Neural progenitor cell (in vitro differentiated cells): ENCODE measurements around the gene SLC2A4.
"Not testable (repeated sequence)": the region's sequence is repeated elsewhere in the genome, so short reads cannot be mapped to it uniquely, and the experiment has no call there.

Experiments used
- EZH2 ChIP-seq: fragments of 200-600 bp; sonication (generic); IDR thresholded peaks from 2 replicates; pipeline ENCODE4 v1.6.1; 2017; ENCODE audit warnings: antibody characterized with exemption, mild to moderate bottlenecking, moderate library complexity
- TF ChIP-seq, protein P1 (sequence below): fragments of 200-600 bp; sonication (generic); IDR thresholded peaks from 2 replicates; pipeline ENCODE4 v1.5.1; 2017; ENCODE audit warnings: antibody characterized with exemption, mild to moderate bottlenecking

DNA sequence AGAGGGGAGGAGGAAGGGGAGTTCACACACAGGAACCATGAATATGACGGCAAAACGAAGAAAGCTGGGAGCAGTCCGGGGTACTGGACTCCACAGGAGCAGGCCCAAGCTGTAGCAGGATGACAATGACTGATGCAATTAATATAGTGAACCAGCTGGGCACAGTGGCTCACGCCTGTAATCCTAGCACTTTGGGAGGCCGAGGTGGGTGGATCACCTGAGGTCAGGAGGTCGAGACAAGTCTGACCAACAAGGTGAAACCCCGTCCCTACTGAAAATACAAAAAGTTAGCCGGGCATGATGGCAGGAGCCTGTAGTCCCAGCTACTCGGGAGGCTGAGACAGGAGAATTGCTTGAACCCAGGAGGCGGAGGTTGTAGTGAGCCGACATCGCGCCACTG, 54.2 kb downstream of the SLC2A4 start:
- TF ChIP-seq, protein P1, sequence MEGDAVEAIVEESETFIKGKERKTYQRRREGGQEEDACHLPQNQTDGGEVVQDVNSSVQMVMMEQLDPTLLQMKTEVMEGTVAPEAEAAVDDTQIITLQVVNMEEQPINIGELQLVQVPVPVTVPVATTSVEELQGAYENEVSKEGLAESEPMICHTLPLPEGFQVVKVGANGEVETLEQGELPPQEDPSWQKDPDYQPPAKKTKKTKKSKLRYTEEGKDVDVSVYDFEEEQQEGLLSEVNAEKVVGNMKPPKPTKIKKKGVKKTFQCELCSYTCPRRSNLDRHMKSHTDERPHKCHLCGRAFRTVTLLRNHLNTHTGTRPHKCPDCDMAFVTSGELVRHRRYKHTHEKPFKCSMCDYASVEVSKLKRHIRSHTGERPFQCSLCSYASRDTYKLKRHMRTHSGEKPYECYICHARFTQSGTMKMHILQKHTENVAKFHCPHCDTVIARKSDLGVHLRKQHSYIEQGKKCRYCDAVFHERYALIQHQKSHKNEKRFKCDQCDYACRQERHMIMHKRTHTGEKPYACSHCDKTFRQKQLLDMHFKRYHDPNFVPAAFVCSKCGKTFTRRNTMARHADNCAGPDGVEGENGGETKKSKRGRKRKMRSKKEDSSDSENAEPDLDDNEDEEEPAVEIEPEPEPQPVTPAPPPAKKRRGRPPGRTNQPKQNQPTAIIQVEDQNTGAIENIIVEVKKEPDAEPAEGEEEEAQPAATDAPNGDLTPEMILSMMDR = not testable (repeated sequence)
- not testable (repeated sequence) for TF ChIP-seq EZH2
